GM12874 (cell line): ENCODE results near the gene PAXIP1.

Source experiments
- TF ChIP-seq, protein P1 (sequence below): IDR thresholded peaks from 2 replicates; pipeline ENCODE4 v1.5.1; 2011; ENCODE audit warnings: low read depth, mild to moderate bottlenecking, control low read depth, low read length, moderate library complexity; ENCODE audit not compliant: insufficient read depth

PAXIP1 gene

DNA sequence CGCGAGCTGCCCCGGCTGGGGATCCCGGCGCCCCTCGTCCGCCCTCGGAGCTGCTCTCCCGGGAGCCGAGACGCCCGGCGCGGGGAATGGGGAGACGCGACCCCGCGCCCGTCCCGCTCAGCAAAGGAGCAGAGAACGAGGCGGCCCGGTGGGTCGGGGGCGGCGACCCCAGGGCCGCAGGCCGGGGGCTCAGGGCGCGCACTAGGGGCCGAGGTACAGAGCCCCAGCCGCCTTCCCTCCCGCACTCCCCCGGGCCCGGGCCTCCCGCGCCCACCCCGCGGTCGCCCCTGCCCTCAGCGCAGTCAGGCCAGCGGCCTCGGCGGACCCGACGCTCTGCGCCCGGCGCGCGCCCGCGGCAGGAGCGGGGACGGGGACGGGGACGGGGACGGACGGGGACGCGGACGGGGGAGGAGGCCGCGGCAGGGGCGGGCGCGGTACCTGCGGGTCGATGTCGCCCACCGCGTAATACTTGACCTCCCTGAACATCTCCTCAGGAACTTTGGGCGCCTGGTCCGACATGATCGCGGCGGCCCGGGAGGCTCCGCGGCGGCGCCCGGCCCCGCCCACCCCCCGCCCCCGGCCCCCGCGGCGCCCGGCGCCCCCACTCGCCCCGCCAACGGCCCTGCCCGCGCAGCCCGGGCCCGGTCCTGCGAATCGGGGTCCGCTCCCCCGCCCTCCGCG, 373 bp downstream of the PAXIP1 start:
- TF ChIP-seq, protein P1, sequence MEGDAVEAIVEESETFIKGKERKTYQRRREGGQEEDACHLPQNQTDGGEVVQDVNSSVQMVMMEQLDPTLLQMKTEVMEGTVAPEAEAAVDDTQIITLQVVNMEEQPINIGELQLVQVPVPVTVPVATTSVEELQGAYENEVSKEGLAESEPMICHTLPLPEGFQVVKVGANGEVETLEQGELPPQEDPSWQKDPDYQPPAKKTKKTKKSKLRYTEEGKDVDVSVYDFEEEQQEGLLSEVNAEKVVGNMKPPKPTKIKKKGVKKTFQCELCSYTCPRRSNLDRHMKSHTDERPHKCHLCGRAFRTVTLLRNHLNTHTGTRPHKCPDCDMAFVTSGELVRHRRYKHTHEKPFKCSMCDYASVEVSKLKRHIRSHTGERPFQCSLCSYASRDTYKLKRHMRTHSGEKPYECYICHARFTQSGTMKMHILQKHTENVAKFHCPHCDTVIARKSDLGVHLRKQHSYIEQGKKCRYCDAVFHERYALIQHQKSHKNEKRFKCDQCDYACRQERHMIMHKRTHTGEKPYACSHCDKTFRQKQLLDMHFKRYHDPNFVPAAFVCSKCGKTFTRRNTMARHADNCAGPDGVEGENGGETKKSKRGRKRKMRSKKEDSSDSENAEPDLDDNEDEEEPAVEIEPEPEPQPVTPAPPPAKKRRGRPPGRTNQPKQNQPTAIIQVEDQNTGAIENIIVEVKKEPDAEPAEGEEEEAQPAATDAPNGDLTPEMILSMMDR: no peak

DNA sequence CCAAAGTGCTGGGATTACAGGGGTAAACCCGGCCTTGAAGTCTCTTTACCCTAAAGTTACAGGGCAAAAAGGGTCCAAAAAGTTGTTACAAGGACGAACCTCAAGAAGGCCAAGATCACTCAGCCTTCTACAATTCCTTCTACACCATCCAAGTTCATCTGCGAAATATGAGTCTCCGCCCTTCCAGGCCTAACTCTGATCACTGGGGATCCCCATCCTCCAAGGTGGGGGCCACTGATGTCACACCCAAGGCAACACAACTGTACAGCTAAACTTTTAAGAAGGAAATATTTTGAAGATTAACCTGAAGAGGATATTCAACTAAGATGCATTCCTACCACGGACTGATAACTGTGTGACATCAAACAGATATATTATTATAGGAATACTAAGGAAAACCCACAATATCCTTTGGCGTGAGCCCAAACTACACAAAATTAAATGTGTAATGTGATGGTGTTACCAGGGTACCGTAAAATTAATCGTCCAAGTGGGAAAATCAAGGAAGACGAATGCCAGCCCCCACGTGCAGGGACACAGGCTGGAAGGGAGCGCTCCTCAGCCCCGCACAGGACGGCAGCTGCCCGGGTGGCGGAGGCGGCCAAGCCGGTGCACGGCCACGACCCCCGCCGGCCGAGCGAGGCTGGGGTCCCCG, 1.0 kb downstream of the PAXIP1 start:
- TF ChIP-seq, protein P1: no peak

DNA sequence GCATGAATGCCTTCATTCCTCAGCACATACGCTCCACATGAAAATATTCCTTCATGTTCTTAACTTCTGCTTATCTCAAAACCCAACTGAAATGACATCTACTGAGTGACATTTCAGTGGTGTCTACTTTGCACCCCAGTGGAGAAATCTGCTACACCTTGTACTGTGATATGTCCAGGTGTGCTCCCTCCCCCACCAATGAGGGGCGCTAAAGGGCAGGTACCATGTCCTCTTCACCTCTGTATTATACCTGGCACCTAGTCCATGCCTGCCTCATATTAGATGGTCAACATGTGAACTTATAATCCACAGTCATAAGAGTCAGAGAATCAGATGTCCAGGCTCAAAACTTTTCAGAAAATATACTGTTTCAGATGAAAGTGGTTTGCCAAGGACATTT, 2.1 kb downstream of the PAXIP1 start:
- TF ChIP-seq, protein P1: peak; percentile 32; the same call in 1 of the 2 replicates

DNA sequence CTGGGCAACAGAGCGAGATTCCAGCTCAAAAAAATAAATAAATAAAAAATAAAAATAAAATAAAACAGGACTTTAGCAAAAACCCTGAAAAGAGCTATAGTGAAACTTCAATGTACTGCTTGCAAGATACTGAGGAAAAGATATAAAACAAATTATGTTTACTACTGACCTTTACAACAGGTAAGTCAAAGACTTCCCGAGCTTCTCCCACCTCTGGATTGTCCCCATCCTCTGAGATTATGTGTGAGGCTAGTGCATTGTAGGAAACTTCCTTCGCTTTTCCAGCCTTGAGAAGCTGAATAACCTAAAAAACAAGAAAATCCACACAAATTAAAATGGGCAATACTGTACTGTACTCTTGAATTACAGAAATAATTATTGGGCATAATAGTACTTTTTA, 4.4 kb downstream of the PAXIP1 start:
- TF ChIP-seq, protein P1: no peak

DNA sequence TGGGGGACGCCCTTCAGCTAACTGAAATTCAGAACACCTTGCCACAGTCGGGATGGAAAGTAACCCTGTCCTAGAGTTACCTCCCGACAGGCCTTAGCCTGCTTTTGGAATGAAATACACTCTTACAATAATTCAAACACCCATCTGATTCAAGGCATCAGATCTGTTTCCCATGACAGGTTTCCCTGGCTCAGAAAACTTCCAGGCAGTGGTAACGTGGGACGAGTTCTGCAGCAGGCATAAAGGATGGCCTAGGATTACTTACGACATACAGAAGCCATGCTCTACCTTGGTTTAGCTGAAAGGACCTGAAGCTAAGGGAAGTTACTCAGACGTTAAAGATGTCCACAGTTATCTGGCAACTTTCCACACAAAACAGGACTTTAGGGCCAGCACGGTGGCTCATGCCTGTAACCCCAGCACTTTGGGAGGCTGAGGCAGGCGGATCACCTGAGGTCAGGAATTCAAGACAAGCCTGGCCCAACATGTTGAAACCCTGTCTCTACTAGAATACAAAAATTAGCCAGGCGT, 5.0 kb downstream of the PAXIP1 start:
- TF ChIP-seq, protein P1: no peak

DNA sequence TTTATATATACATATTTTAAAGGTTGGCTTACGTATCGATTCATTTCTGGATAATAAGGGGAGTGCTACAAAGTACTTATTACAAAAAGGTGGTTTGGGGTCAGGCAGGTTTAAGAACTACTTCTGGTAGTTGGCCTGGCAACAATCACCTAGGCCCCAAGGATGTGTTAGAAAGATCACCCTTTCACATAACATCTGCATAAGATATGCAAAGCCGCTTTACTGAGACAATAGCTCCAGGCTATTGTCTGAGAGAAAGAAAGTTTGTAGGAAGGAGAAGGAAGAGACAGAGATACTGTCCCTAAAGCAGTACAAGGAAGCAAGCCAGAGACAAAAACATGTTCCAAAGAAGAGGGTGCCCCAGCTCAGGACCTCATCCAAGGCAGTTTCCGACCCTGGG, 6.2 kb downstream of the PAXIP1 start:
- TF ChIP-seq, protein P1: no peak

DNA sequence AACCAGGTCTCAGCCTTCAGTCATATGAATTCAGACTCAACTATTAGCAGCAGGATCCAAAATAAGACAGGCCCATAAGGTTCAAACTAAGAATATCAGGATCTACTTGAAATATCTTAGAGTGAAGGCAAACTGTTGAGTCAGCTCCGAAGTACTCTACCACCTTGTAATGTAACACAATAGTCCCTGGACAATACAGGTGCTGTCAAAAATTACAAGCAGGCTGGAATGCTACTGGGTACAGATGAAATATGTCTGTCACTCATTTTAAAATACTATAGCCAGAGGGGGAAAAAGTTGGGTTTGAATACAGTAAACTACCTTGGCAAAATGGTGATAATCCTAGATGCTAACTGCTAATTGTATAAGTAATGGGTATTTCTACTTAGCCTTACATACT, 6.8 kb downstream of the PAXIP1 start:
- TF ChIP-seq, protein P1: no peak
